ENCODE results near the gene RRP9.
"Not testable (repeated sequence)": the region's sequence is repeated elsewhere in the genome, so short reads cannot be mapped to it uniquely, and the experiment has no call there.

The RRP9 gene

GRCh38 chr3:51941798-51942602 lies at the start of gene RRP9, which contains the start of gene PARP3:
TSS of gene RRP9 (minus strand) at chr3:51941904. CDS start at chr3:51941867, 37 bp downstream.
TSS of gene PARP3 (plus strand) at chr3:51942363. CDS start at chr3:51943356, 993 bp downstream.
- peak; percentile 99 to 100 (median 99) for DNase-seq (ENCODE audit: low read depth in 3 of 3)

- DNase-seq (ENCODE audit: low read depth in 3 of 3): not testable (repeated sequence)
These were observed 48.8 kb upstream of the RRP9 start for GRCh38 chr3:51990501-51990971.

GRCh38 chr3:51988286-51989146 lies 46.8 kb upstream of the RRP9 start:
- no peak for DNase-seq (ENCODE audit: low read depth in 3 of 3)

- no peak for DNase-seq (ENCODE audit: low read depth in 3 of 3)
These were observed 45.9 kb upstream of the RRP9 start for GRCh38 chr3:51987568-51987967.

- DNase-seq (ENCODE audit: low read depth in 3 of 3): no peak
These were observed 44.6 kb upstream of the RRP9 start for GRCh38 chr3:51986010-51986947.

GRCh38 chr3:51985063-51985462 lies 43.4 kb upstream of the RRP9 start:
- DNase-seq (ENCODE audit: low read depth in 3 of 3): no peak

- no peak for DNase-seq (ENCODE audit: low read depth in 3 of 3)
These were observed 42.6 kb upstream of the RRP9 start for GRCh38 chr3:51984269-51984647.

- DNase-seq (ENCODE audit: low read depth in 3 of 3): no peak
These were observed 42.0 kb upstream of the RRP9 start for GRCh38 chr3:51983578-51984268.

- DNase-seq (ENCODE audit: low read depth in 3 of 3): peak; percentile 44 to 75 (median 69)
These were observed 41.3 kb upstream of the RRP9 start, which contains the start of gene ACY1 for GRCh38 chr3:51982838-51983577. TSS of gene ACY1 (plus strand) at chr3:51983535. CDS start at chr3:51984065, 530 bp downstream.

- DNase-seq (ENCODE audit: low read depth in 3 of 3): no peak
These were observed 40.7 kb upstream of the RRP9 start for GRCh38 chr3:51982352-51982837.

- no peak for DNase-seq (ENCODE audit: low read depth in 3 of 3)
These were observed 38.5 kb upstream of the RRP9 start for GRCh38 chr3:51980253-51980652.

GRCh38 chr3:51978143-51978502 lies 36.4 kb upstream of the RRP9 start:
- no peak for DNase-seq (ENCODE audit: low read depth in 3 of 3)

GRCh38 chr3:51977446-51978142 lies 35.9 kb upstream of the RRP9 start:
- no peak for DNase-seq (ENCODE audit: low read depth in 3 of 3)

GRCh38 chr3:51975852-51976549 lies 34.3 kb upstream of the RRP9 start:
- DNase-seq (ENCODE audit: low read depth in 3 of 3): no peak

- DNase-seq (ENCODE audit: low read depth in 3 of 3): peak; percentile 39 to 59 (median 46)
These were observed 33.5 kb upstream of the RRP9 start, which contains the start of gene ABHD14A for GRCh38 chr3:51974963-51975851. TSS of gene ABHD14A (plus strand) at chr3:51975064. CDS start at chr3:51975136, 72 bp downstream.

- no peak for DNase-seq (ENCODE audit: low read depth in 3 of 3)
These were observed 32.7 kb upstream of the RRP9 start for GRCh38 chr3:51974277-51974962.

- DNase-seq (ENCODE audit: low read depth in 3 of 3): no peak
These were observed 29.6 kb upstream of the RRP9 start for GRCh38 chr3:51971350-51971749.
